Retinal pigment epithelial cell (primary cell): Measurements from ENCODE around the gene CLSTN3.
"Not testable (repeated sequence)": the region's sequence is repeated elsewhere in the genome, so short reads cannot be mapped to it uniquely, and the experiment has no call there.

Experiments
- DNase-seq: peaks from one replicate; pipeline ENCODE4 v3.0.0-alpha.2; 2010; ENCODE audit warnings: low read depth
- H3K4me3 ChIP-seq: 2 replicates; pipeline ENCODE4 v1.5.1; 2011; ENCODE audit warnings: mild to moderate bottlenecking, low read length, control low read depth, moderate library complexity
- TF ChIP-seq, protein P1 (sequence below): conservative IDR thresholded peaks from 2 replicates; pipeline ENCODE4 v1.5.1; 2011; ENCODE audit warnings: low read depth, low read length, control low read depth, inconsistent platforms

The CLSTN3 gene

DNA sequence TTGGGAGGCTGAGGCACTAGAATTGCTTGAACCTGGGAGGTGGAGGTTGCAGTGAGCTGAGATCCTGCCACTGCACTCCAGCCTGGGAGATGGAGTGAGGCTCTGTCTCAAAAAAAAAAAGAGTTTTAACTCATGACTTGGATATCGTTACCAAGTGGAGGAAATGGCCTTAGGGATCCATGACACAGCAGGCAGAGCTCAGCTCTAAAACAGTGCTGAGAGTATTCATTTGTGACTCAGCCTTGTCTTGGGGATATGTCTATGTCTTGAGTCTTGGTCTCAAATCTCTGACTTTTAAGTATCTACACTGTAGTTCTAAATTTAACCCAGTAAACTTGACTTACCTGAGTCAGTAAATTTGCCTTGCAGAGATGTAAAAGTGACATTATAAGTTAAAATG is 50.5 kb downstream of the CLSTN3 start:
- DNase-seq, result no peak
- H3K4me3 ChIP-seq, result no peak overlapping the region
- TF ChIP-seq, protein P1, sequence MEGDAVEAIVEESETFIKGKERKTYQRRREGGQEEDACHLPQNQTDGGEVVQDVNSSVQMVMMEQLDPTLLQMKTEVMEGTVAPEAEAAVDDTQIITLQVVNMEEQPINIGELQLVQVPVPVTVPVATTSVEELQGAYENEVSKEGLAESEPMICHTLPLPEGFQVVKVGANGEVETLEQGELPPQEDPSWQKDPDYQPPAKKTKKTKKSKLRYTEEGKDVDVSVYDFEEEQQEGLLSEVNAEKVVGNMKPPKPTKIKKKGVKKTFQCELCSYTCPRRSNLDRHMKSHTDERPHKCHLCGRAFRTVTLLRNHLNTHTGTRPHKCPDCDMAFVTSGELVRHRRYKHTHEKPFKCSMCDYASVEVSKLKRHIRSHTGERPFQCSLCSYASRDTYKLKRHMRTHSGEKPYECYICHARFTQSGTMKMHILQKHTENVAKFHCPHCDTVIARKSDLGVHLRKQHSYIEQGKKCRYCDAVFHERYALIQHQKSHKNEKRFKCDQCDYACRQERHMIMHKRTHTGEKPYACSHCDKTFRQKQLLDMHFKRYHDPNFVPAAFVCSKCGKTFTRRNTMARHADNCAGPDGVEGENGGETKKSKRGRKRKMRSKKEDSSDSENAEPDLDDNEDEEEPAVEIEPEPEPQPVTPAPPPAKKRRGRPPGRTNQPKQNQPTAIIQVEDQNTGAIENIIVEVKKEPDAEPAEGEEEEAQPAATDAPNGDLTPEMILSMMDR, result no peak

- H3K4me3 ChIP-seq, DNase-seq: not testable (repeated sequence)
Measured at GRCh38 chr12:7186058-7186457, 55.9 kb downstream of the CLSTN3 start.

- peak overlapping the region; percentile 90 for H3K4me3 ChIP-seq
- DNase-seq, result no peak
- TF ChIP-seq, protein P1, result peak; percentile 91
Measured at GRCh38 chr12:7188562-7189397, 58.6 kb downstream of the CLSTN3 start.

GRCh38 chr12:7189398-7190267 is 59.5 kb downstream of the CLSTN3 start, which contains the start of gene PEX5:
TSS of gene PEX5 (plus strand) at chr12:7189686. CDS start at chr12:7190378, 692 bp downstream.
- peak; percentile 75 for DNase-seq
- peak within 1 kb of the TSS; percentile 90 for H3K4me3 ChIP-seq
- TF ChIP-seq, protein P1, result no peak

DNA sequence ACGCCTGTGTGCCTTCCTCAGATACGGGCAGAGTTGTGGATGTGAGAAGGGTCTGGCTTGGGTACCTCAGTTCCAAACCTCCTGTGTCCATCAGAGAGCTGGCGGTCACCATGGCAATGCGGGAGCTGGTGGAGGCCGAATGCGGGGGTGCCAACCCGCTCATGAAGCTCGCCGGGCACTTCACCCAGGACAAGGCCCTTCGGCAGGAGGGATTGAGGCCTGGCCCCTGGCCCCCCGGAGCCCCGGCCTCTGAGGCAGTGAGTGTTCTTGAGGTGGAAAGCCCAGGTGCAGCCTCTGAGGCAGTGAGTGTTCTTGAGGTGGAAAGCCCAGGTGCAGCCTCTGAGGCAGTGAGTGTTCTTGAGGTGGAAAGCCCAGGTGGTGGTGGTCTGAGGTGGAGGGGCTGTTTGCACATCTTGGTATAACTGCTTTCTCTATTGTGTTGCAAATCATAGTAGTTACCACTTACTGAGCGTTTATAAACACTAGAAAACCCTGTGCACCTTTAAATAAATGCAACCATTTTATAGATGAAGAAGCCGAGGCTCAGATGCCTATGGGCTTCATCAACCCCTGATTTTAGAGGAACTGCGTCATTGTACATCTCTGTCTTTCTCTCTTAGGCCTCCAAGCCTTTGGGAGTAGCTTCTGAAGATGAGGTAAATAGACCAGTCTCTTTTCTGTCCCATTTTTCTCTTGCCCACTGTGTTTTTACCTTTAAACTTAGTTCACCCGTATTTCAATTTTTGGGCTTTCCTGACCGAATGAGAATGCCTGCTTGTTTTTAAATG is 60.3 kb downstream of the CLSTN3 start:
- TF ChIP-seq, protein P1, result no peak
- DNase-seq, result no peak
- H3K4me3 ChIP-seq, result peak overlapping the region; percentile 90

GRCh38 chr12:7193674-7194073 is 63.5 kb downstream of the CLSTN3 start:
- TF ChIP-seq, protein P1, result no peak
- DNase-seq, result no peak
- no peak overlapping the region for H3K4me3 ChIP-seq

DNA sequence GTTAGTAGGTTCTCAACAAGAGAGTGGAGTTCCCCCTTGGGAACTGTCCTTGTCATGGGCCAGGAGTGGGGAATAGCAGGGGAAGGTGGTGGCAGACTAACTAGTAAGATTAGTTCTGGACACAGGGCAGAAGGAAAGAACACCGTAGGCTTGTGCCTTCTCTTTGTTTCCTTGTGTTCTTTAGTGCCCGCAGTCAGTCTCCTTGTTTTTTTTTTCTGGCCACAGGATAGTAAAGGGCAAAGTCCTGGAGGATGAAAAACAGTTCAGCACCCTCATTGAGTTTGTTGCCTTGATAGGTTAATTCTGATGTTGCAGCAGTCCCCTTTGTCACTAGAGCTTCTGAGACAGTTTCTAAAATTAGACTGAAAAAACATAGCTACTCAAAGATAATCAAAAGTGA is 67.7 kb downstream of the CLSTN3 start:
- DNase-seq, result no peak
- no peak overlapping the region for H3K4me3 ChIP-seq
- TF ChIP-seq, protein P1, result no peak
